GM04504 (cell line): ENCODE measurements around the gene XCR1.
"Not testable (repeated sequence)": the region's sequence is repeated elsewhere in the genome, so short reads cannot be mapped to it uniquely, and the experiment has no call there.

Experiments used
- DNase-seq: peaks from one replicate; pipeline ENCODE4 v3.0.0-alpha.2; 2012; ENCODE audit warnings: low read depth

XCR1 gene

GRCh38 chr3:46038916-46039315 lies 11.6 kb upstream of the XCR1 start:
- DNase-seq, result no peak

GRCh38 chr3:46038071-46038470 lies 10.8 kb upstream of the XCR1 start:
- not testable (repeated sequence) for DNase-seq

GRCh38 chr3:46036191-46036590 lies 8.9 kb upstream of the XCR1 start:
- no peak for DNase-seq

GRCh38 chr3:46031747-46032146 lies 4.5 kb upstream of the XCR1 start:
- DNase-seq, result no peak

- DNase-seq, result no peak
These were observed 4.0 kb upstream of the XCR1 start for GRCh38 chr3:46031269-46031668.

- DNase-seq, result no peak
These were observed 3.3 kb upstream of the XCR1 start for GRCh38 chr3:46030626-46031025.

- no peak for DNase-seq
These were observed 2.8 kb upstream of the XCR1 start for GRCh38 chr3:46029953-46030543.

- no peak for DNase-seq
These were observed 584 bp upstream of the XCR1 start for GRCh38 chr3:46027736-46028397.

- DNase-seq, result no peak
These were observed 2.1 kb downstream of the XCR1 start for GRCh38 chr3:46025139-46025538.

- DNase-seq, result no peak
These were observed 3.2 kb downstream of the XCR1 start for GRCh38 chr3:46024131-46024530.

GRCh38 chr3:46022909-46023785 lies 4.1 kb downstream of the XCR1 start:
- DNase-seq, result no peak

GRCh38 chr3:46021516-46021915 lies 5.8 kb downstream of the XCR1 start:
- DNase-seq, result no peak

- DNase-seq, result no peak
These were observed 6.3 kb downstream of the XCR1 start for GRCh38 chr3:46020766-46021510.

GRCh38 chr3:46019707-46020106 lies 7.6 kb downstream of the XCR1 start:
- no peak for DNase-seq

- no peak for DNase-seq
These were observed 9.6 kb downstream of the XCR1 start for GRCh38 chr3:46017720-46018119.

- no peak for DNase-seq
These were observed 13.8 kb downstream of the XCR1 start for GRCh38 chr3:46013316-46014094.

GRCh38 chr3:46012246-46012645 lies 15.0 kb downstream of the XCR1 start:
- DNase-seq, result no peak

GRCh38 chr3:46010519-46011113 lies 16.7 kb downstream of the XCR1 start:
- DNase-seq, result no peak

- DNase-seq, result no peak
These were observed 19.2 kb downstream of the XCR1 start for GRCh38 chr3:46008058-46008457.

GRCh38 chr3:46007280-46007679 lies 20.0 kb downstream of the XCR1 start:
- no peak for DNase-seq
